Fibroblast of skin of scalp (primary cell): Measurements from ENCODE around the gene CLINT1. TPM values are rescaled to one million over a fixed set of nuclear protein-coding genes. Genes with fewer than 3 reads are reported as not detected.
A peak's percentile ranks its signal among the peaks of the same experiment; 100 is the strongest.
"Not testable (repeated sequence)": the region's sequence is repeated elsewhere in the genome, so short reads cannot be mapped to it uniquely, and the experiment has no call there.

ENCODE experiments used
- DNase-seq: peaks from one replicate; pipeline ENCODE4 v3.0.0-alpha.2; 2013
- polyA plus RNA-seq, 2 experiments: library from polyadenylated mRNA; unstranded; fragments of 120-200 nt; gene quantifications; one replicate each; pipeline ENCODE4 v1.2.1, GENCODE V29; 2013; ENCODE audit not compliant: insufficient read length in 2 of 2

Gene CLINT1
- polyA plus RNA-seq (2013, experiment 1 of 2; ENCODE audit: insufficient read length) = 74.2 TPM
- 75.8 TPM for polyA plus RNA-seq (2013, experiment 2 of 2; ENCODE audit: insufficient read length)

DNA sequence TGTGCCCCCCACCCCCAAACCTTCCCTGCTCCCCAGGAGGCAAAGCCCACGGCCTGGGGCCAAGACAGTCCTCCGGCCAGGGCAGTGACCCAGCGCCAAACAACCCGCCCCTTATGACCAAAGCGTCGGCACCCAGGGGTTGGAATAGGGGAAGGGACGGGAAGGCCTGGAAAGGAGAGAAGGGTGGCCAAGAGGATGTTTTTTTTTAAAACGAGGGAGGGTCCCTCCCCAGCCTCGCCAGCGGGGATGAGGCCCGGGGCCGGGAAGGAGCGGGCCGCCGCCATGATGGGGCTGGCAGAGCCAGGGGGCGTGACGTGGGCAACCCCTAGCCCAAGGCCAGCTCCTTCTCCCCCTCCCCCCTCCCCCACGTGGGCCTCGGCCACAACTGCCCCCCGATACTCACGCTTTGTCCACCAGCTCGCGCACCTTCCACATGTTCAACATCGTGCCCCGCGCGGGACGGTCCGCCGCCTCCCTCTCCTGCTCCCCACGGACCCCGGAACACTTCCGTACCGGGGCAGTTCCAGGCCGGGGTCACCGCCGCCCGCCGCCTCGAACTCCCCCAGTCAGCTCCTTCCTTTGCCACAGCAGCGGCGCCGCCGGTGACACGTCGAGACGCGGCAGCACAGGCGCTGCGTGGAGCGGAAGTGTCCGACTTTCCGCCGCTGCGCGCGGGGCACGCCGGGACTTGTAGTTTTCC, at the start of gene CLINT1:
Gene CLINT1 (minus strand): TSS at position 619 of the 700 bp plus-strand sequence. CDS start 175 bp downstream, at position 444.
- peak; percentile 90 for DNase-seq

DNA sequence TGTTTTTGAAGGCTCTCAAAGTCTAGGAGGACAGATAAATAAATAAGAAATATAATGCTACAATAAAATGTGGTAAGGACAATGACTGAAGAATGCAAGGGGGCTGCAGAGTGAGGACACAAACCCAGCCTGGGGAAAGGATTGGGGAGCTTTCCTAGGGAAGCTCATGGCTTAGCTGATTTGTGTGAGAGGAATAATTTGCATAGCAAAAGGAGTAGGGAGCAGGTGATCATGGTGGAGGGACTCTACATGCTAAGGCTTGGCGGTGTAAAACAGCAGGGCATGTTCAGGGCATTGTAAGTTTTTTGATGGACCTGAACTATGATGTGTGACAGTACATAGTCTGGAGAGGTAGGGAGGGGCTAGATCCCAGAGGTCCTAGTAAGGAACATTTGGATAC, 49.5 kb upstream of the CLINT1 start:
- no peak for DNase-seq

DNA sequence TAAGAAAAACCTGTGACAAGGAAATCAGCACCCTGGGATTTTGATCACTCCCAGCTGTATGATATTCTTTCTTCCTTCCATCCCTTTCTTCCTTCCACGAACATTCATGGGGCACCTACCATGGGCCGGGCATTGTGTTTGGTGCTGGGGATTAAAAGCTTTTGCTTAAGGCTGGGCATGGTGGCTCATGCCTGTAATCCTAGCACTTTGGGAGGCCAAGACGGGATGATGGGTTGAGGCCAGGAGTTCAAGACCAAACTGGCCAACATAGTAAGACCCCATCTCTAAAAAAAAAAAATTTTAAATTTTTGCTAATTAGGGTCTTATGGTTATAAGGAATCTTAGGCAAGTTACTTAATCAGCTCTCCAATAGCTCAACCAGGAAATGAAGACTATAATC, 48.5 kb upstream of the CLINT1 start:
- no peak for DNase-seq

DNA sequence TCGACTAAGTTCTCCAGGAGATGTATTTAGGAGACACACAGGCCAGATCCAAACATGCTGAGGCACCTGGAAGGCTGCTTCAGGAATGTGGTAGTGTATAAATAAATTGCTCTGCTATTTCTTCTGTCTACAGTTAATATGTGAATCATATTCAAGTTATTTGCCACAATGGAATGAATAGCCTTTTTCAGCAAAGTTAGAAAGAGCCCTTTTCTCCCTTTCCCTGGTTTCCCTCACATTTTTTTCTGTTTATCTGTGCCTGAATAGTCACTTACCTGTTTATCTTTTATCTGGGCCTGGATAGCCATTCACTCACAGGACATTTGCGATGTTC, 44.1 kb upstream of the CLINT1 start:
- no peak for DNase-seq

DNA sequence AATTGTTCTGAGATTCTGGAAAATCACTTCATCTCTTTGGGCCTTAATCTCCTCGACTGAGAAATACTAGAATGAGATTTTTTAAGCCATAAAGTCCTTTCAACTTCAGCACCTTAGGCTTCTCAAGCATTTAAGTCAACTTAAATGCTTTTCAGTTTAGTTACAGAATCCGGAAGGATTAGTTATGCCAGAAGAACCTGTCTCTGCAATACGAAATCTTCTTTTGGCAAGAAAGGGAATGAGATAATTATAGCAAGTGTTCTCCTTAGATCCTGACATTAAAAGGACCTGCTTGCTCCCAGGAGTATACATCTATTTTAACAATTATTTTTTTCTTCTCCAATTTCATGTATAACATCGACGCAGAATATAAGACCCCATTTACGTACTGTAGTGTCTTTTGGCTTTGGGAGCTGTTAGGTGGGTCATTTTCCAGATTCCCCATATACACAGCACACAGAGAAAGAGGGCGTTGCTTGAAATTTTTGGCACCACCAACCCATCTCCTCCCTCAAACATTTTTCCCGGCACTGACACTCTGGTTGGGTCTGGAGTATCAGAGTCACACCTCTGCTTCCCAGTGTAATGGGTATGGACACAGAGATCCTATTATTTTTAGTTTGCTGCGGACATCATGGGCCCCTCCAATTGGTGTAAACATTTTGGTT, 43.6 kb upstream of the CLINT1 start:
- no peak for DNase-seq

DNA sequence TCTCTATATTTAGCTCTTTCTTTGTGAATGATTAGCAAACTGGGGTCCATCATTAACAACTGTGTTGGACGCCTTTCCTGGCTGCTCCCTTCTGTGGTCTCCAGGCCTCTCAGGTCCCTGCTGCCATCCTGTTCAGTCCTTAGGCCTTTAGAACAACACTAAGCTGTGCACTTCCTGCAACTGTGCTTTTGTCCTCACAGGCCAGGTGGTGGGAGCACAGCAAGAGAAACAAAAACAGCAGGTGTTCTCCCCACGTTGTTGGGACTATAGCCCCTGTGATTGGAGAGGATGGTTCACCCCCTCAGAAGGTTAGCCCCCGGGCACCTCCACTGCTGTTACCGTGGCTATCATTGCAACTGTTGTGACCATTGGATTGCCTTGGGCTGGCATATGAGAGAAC, 41.7 kb upstream of the CLINT1 start:
- DNase-seq = no peak

DNA sequence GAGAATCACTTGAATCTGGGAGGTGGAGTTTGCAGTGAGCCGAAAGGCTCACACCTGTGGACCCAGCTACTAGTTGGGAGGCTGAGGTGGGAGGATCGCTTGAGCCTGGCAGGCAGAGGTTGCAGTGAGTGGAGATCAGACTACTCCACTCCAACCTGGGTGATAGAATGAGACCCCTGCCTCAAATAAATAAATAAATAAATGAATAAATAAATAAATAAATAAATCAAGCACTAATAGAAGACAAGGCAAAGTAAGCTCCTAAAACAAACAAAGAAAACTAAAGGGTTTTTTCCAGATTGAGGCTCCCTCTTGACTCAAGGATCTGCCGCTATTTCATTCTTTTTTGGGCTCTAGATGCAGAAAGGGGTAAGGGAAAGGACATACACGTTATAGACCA, 34.7 kb upstream of the CLINT1 start:
- no peak for DNase-seq

DNA sequence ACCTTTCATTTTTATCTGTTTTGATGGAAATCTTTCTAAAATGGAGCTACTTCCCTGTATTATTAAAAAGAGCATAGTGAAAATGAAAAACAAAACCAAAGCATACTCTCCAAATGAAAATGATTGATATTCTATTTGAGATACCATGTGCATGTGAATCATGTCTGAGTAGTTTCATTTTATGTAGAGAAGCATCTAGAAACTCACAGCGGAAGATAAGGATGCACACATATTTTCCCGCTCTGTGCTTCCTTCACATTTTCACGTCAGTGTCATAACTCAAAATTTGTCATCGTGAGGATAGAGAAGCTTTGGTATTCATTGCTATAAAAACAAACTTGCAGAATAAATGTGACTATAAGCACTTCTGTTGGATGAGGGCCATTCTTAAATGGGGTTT, 34.0 kb upstream of the CLINT1 start:
- no peak for DNase-seq

DNA sequence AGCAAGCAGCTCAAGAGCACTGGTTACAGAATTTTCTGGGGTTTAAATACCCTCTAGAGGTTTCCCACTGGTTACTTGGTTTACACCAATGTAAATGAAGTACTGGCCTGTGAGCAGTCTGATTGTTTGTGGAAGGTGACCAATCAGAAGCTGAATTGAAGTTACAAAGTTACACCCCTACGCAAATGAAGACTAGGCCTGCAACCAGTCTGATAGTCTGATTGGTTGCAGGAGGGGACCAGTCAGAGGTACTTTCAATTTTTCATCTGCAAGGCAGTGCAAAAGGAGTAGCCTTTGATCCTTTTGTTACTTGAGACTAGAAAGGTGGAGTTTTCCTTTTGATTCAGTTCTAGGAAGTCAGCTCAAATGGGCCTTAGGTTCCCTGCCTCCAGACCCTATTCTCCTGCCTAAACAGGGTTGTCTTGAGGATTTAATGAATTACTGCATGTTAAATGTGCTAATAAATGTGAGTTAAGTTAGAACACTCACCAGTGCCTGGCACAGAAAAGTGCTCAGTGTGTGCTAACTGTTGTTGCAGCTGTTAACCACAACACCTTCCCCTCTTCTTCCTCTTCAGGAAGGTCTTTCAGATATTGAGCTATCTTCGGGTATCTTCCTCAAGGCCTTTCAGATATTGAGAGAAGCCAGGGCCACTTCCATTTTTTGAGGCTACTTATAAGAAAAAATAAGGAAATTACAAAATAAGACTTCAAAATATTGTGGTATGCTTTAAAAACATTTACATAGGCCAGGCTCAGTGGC, 32.1 kb upstream of the CLINT1 start:
- no peak for DNase-seq

DNA sequence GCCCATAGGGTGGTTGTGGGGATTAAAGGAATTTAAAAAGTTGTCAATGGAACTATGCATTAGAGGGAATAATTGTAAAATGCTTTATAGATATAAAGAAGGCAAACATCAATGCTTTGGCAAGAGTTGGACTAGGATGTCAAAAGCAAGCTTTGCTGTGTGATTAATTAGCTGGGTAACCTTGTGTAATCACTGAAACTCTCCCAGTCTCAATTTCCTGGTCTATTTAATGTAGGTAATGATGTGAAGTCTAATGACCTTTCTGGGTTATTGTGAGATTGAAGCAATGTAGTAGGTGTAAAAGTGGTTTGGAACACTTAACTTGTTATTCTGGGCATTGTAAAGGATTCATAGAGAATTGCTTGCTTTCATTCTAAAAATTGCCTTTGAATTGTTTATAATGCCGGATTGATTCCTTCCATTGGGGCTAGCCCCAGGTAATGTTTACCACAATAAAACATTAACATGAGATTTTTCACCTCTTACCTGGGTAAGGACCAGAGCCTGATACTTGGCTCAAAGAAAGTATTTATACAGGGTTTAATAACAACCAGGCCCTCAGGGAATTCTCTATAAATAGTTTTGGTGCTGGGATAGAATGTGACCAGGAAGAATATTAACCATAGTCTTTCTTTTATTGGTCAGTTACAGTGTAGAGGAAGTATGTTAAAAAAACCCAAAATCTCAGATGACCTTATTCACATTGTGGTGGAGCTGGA, 30.0 kb upstream of the CLINT1 start:
- no peak for DNase-seq

DNA sequence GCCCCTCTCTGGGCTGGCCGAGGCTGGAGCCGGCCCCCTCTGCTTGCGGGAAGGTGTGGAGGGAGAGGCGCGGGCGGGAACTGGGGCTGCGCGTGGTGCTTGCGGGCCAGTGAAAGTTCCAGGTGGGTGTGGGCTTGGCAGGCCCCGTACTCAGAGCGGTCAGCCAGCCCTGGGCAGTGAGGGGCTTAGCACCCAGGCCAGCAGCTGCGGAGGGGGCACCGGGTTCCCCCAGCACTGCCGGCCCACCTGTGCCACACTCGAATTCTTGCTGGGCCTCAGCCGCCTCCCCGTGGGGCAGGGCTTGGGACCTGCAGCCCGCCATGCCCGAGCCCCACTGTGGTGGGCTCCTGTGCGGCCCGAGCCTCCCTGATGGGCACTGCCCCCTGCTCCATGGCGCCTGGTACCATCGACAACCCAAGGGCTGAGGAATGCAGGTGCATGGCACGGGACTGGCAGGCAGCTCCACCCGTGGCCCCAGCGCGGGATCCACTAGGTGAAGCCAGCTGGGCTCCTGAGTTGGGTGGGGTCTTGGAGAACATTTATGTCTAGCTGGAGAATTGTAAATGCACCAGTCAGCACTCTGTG, 27.9 kb upstream of the CLINT1 start:
- no peak for DNase-seq

DNA sequence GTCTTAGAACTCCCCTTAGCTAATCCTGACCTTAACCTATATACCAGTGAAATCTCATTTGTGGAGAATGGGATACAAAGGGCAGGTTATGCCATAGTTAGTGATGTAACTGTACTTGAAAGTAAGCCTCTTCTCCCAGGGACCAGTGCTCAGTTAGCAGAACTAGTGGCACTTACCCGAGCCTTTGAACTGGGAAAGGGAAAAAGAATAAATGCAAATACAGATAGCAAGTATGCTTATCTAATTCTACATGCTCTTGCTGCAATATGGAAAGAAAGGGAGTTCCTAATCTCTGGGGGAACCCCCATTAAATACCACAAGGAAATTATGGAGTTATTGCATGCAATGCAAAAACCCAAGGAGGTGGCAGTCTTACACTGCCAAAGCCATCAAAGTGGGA, 26.1 kb upstream of the CLINT1 start:
- not testable (repeated sequence) for DNase-seq

DNA sequence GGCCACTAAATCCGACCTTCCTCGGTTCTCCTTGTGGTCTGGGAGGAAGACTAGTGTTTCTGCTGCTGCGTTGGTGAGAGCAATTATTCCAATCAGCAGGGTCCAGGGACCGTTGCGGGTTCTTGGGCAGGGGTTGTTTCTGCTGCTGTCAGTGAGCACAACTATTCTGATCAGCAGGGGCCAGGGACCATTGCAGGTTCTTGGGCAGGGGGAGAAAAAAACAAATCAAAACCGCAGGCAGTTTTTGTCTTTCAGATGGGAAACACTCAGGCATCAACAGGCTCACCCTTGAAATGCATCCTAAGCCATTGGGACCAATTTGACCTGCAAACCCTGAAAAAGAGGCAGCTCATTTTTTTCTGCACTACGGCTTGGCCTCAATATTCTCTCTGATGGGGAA, 22.6 kb upstream of the CLINT1 start:
- not testable (repeated sequence) for DNase-seq

DNA sequence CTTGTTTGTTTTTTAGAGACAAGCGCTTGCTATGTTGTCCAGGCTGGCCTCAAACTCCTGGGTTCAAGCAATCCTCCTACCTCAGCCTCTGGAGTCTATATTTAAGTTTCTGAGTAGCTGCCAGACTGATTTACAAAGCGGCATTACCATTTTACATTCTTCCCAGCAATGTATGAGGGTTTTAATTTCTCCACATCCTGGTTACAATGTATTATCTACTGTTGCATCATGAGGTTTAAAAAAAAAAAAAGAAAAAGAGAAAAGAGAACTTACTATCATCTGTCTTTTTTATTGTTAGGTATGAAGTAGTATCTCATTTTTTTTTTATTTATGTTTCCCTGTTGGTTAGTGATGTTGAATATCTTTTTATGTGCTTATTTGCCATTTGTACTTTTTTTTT, 18.9 kb upstream of the CLINT1 start:
- DNase-seq = peak; percentile 37

DNA sequence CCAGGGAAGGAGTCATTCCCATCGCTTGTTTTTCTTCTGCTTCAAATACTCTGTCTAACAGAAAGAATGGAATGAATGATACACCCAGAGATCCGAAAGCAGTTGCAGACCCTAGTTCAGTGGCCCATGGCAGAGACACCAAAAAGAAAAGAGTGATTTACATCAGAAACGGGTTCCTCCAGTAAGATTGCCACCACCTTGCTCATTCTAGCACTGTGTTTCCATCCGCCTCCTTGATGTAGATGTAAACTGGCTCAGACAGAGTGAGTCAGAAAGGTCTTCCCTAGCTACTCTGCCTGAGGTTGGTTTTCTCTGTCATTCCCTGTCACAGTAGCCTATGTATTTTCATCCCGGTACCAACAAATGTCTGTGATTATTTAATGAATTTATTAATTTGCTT, 15.9 kb upstream of the CLINT1 start:
- no peak for DNase-seq

DNA sequence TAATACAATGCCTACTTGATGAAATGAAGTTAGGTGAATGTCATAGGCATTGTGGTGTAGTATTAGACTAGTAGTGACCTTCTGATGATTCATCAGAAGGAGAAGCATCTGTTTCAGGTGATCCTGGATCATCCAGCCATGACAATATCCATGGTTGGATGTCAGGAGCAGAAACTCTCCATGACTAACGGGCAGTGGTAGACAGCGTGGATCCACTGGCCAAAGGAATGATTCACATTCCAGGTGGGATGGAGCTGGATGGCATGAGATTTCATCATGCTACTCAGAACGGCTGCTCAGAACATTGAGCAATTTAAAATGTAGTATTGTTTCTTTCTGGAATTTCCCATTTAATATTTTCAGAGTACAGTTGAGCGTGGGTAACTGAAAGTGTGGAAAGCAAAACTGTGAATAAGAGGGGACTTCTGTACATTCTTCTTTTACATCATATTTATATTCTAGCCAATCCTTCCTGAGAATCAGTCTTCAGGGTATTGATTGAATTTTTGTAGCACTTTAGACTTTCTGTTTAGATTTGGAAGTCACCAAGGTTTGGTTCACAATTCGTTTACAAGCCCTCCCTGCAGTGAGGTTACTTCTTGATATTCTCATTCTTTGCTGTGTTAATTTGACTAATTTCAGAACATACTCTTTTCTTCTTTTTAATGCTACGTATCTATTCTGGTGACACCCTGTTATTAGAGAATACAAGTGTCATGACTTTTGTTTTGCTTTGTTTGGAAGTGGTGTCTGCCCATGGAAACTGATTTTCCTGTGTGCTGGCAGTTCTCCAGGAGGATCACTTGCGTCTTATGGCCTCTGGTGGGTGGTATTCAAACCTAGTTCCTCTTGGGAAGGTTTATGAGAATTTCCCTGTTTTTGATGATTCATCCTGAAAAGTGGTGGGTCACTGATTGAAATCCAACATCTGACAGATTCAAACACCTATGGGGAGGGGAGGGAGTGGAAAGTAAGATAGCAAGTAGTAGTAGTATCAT, 12.2 kb upstream of the CLINT1 start:
- DNase-seq = peak; percentile 58

DNA sequence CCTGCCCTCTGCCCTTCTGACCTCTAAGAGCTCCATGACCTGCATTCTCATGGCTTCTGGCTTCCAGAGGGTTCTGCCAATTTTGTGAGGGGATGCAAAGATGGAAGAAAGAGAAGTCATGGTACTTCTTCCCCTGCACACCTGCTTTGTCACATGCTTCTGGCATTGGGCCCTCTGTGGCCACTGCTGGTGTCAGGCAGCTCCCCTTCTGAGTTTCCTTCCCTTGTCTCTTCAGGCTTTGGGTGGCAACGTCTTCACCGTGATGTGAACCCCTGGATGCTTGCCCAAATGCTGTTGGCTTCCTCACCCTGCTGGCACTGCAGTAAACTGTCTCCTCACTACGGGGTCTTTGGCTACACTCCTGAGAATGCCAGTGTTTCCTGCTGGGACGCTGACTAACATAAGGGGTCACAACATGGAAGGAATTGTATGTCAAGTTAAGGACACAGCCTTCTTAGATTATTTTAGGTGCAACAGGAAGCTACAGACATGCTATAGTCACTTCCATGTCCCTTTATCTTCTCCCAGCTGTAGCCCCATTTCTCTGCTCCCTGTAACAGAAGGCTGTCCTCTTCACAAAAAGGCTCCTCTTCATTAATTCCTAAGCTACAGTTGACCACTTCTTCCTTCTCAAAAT, 8.9 kb upstream of the CLINT1 start:
- no peak for DNase-seq

DNA sequence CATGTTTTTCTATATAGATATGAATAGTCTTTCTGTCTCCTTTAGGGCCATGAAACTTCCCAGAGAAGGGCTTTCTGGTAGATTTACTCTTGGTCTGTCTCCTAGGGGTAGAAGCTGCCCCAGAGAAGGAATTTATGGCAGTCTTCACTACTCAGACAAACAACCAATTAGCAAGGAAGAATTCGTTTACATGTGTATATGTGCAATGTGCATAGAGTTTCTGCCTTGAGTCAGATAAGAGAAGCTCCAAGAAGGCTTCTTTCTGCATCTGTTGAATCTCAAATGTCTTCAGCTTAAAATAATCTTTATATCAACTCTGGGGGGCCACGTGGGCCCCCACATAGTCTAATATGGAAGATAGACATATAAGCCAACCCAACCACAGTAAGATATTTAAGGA, 7.6 kb upstream of the CLINT1 start:
- DNase-seq = no peak

DNA sequence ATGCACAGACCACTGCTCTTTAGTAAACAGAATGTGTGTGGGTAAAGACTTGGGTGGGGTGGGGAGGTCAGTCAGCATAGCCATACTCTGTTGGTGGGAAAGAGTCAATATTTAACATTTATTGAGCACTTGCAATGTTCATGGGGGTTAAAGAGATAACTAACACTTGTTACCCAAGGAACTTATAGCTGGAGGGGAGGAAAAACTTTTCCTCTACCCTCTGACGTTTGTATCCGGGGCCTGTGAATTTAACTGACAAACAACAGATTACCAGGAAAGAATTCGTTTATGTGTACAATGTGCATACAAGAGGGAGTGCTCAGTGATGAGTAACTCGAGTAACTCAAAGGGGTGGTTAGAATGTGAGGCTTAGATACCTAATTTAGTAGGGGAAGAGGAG, 6.8 kb upstream of the CLINT1 start:
- peak; percentile 7 for DNase-seq

DNA sequence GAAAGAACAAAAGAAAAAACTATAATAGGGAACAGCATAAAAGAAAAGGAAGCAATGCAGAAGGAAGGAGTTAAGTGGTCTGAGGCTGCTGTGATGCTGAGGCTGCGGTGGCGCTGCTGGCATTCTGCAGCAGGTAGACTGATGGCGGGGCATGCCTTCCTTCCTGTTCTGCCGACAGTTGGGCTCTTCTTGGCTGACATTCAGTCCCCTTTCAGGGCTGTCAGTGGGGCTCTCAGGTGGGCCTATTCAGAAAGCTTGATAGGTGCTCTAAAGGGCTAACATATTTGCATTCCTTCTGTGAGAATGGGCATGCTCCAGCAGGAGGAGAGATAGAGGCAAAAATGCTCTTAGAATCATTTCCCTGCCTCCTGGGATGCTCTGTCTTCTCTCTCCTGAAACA, 5.1 kb upstream of the CLINT1 start:
- no peak for DNase-seq
